ENCODE measurements around the gene DCST2.

DNA sequence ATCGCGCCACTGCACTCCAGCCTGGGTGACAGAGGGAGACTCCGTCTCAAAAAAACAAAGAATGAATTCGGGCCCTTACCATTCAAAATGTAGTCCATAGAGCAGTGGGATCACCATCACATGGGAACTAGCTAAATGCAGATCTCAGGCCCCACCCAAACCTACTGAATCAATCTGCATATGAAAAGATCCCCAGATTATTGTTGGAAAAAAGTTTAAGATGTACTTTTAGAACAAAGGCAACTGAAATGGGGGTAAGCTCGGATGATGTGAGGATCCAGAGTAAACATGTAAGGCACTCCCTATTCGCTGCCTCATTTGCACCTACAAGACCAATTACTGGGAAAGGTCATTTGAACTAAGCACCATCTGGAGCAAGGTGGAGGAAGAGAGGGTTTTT is 51.2 kb downstream of the DCST2 start:
- TF ChIP-seq, protein P1, sequence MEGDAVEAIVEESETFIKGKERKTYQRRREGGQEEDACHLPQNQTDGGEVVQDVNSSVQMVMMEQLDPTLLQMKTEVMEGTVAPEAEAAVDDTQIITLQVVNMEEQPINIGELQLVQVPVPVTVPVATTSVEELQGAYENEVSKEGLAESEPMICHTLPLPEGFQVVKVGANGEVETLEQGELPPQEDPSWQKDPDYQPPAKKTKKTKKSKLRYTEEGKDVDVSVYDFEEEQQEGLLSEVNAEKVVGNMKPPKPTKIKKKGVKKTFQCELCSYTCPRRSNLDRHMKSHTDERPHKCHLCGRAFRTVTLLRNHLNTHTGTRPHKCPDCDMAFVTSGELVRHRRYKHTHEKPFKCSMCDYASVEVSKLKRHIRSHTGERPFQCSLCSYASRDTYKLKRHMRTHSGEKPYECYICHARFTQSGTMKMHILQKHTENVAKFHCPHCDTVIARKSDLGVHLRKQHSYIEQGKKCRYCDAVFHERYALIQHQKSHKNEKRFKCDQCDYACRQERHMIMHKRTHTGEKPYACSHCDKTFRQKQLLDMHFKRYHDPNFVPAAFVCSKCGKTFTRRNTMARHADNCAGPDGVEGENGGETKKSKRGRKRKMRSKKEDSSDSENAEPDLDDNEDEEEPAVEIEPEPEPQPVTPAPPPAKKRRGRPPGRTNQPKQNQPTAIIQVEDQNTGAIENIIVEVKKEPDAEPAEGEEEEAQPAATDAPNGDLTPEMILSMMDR (IDR thresholded peaks at IDR 0.05 in 2 of 3, conservative IDR thresholded peaks at IDR 0.05 in 1 of 3; ENCODE audit: control insufficient read depth in 2 of 3, extremely low read depth in 1 of 3, insufficient read depth in 1 of 3, low read depth in 3 of 3, low read length in 3 of 3) = no peak
- TF ChIP-seq POU2F2 (IDR thresholded peaks at IDR 0.05; ENCODE audit: borderline replicate concordance, low read depth, low read length) (no peak), LARP7 (IDR thresholded peaks at IDR 0.05) (no peak), RCOR1 (conservative IDR thresholded peaks at IDR 0.05; ENCODE audit: low read depth, low read length) (no peak), NFIC (IDR thresholded peaks at IDR 0.05; ENCODE audit: low read depth, low read length) (no peak), MTA3 (IDR thresholded peaks at IDR 0.05; ENCODE audit: borderline replicate concordance, low read length) (no peak), JUND (IDR thresholded peaks at IDR 0.05; ENCODE audit: low read depth, low read length) (no peak), EED (IDR thresholded peaks at IDR 0.05; ENCODE audit: low read depth) (no peak), SUZ12 (IDR thresholded peaks at IDR 0.05; ENCODE audit: unreplicated experiment) (no peak), MYC (IDR thresholded peaks at IDR 0.05; ENCODE audit: insufficient read depth, insufficient read length, insufficient replicate concordance, low read length, severe bottlenecking) (no peak), CHD2 (IDR thresholded peaks at IDR 0.05; ENCODE audit: borderline replicate concordance, low read depth, low read length) (no peak), NR2C2 (IDR thresholded peaks at IDR 0.05; ENCODE audit: borderline replicate concordance, control insufficient read depth, insufficient read length, low read depth) (no peak), HDAC2 (IDR thresholded peaks at IDR 0.05) (no peak)
- TF ChIP-seq, protein P2, sequence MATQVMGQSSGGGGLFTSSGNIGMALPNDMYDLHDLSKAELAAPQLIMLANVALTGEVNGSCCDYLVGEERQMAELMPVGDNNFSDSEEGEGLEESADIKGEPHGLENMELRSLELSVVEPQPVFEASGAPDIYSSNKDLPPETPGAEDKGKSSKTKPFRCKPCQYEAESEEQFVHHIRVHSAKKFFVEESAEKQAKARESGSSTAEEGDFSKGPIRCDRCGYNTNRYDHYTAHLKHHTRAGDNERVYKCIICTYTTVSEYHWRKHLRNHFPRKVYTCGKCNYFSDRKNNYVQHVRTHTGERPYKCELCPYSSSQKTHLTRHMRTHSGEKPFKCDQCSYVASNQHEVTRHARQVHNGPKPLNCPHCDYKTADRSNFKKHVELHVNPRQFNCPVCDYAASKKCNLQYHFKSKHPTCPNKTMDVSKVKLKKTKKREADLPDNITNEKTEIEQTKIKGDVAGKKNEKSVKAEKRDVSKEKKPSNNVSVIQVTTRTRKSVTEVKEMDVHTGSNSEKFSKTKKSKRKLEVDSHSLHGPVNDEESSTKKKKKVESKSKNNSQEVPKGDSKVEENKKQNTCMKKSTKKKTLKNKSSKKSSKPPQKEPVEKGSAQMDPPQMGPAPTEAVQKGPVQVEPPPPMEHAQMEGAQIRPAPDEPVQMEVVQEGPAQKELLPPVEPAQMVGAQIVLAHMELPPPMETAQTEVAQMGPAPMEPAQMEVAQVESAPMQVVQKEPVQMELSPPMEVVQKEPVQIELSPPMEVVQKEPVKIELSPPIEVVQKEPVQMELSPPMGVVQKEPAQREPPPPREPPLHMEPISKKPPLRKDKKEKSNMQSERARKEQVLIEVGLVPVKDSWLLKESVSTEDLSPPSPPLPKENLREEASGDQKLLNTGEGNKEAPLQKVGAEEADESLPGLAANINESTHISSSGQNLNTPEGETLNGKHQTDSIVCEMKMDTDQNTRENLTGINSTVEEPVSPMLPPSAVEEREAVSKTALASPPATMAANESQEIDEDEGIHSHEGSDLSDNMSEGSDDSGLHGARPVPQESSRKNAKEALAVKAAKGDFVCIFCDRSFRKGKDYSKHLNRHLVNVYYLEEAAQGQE (IDR thresholded peaks at IDR 0.05; ENCODE audit: low read depth, low read length) = no peak
